Brain pericyte (primary cell): Measurements from ENCODE around the gene RAB3C.

Experiments
- DNase-seq: peaks from one replicate; pipeline ENCODE4 v3.0.0-alpha.2; 2012; ENCODE audit warnings: low read depth, low spot score

The RAB3C gene

DNA sequence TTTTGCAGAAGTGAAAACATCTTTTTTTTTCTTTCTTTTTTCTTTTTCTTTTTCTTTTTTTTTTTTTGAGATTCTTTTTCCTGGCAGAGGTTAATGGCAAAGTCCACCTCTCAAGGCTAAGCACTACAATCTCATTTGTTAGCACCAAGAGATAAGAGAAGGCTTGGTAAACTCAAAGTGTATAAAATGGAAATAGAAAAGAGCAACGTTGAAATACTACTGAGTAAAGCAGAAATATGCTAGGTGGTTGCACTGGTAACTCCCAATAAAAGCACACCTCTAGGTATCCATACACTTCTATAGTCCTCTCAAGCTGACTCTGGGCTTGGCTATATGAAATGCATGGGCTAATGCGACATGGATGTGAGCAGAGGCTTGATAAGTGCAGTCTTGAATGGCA lies 188.9 kb downstream of the RAB3C start:
- DNase-seq = no peak

GRCh38 chr5:58773744-58774441 lies 191.0 kb downstream of the RAB3C start:
- no peak for DNase-seq

- DNase-seq = no peak
Measured at GRCh38 chr5:58774937-58775336, 192.1 kb downstream of the RAB3C start.

GRCh38 chr5:58775701-58776262 lies 192.9 kb downstream of the RAB3C start:
- DNase-seq = no peak

GRCh38 chr5:58776559-58776958 lies 193.7 kb downstream of the RAB3C start:
- DNase-seq = no peak

DNA sequence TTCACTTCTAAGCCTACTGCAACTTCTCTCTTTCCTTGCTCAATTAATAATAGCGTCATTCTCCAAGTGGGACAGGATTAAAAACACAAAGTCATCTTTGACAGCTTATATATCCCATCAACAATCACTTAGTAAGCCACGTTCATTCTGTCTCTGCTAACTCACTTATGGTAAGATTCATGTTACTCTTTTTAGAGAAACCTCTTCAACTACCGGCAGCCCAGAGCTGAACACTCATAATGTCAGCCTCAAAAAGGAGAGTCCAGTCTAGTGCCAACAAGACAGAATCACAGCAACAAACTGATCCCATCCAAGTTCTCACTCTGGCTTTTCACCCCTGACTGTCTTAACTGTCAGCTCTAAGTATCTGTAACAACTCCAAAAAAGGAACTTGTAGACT lies 196.0 kb downstream of the RAB3C start:
- no peak for DNase-seq

DNA sequence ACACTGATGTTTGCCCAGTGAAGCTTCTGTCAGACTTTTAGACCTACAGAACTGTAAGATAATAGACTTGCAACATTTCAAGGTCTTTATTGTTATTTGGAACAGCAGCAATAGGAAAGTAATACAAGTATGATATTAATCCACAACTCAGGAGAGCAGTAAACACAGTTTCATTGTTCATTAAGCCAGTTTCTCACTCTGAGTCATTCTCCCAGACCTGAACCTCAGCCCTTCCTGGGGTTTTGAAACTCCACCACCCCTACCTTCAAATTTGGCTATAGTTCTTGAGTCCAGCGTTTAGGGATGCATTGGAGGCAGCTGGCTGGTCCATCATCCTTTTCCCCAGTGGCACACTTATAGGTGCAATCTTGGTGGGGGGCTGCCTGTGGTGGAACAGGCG lies 203.2 kb downstream of the RAB3C start:
- DNase-seq = no peak

DNA sequence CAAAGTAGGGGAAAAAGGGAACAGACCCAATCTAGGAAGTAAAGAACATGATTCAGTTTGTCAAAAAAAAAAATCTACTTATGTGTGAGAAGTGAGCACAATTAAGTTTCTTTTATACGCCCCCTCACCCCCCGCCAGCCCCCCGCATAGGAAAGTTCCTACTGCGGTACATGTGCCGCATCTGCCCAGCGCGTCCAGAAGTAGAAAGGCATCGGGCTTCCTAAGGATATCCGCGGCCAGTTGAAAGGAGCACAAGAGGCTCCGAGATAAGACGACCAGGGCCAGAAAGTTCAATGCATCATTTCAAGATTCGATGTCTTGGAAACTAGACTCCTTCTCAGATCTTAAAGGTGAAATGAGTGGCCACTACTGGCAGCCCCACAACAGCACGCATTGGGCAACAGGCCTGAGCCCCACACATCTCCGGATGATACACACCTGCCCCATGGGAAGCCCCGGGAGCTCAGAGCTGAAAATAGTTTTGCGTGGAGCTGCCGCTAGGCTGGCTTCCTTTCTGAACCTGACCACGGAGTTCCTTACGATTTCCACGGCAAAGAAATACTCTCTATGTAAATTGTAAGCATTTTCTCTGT lies 203.9 kb downstream of the RAB3C start:
- no peak for DNase-seq

GRCh38 chr5:58787987-58788386 lies 205.1 kb downstream of the RAB3C start:
- no peak for DNase-seq

DNA sequence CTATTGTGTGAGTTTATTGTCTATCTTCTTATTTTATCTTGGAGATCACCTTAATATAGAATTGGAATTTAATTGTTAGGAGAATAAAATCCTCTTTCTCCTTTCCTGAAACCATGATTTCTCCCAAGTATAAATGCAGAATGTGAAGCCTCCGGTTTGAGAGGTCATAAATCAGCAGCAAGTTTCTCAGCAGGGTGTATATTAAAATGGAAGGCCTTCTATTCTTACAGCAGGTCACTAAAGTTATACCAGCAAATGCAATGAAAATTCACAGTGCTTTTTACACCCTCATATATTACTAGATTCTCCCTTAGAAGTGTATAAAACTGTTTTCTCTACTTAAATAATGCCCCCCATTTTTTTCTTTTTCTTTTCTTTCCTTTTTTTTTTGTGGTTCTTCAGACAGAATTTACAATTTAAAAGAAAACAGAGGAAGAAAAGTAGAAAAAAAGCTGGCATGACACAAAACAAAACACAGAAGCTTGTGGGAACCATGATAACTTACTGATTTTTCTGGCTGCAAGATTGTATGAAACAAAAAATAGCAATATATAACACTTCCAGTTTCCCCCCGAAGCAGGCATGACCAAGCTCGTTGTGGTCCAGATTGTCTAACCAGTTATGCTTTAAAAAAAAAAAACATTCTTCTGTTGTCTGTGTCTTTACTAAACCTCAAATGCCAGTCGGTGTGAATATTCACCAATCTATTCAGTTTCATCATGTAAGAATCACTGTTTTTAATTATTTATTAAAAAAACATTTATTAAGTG lies 211.2 kb downstream of the RAB3C start:
- no peak for DNase-seq

DNA sequence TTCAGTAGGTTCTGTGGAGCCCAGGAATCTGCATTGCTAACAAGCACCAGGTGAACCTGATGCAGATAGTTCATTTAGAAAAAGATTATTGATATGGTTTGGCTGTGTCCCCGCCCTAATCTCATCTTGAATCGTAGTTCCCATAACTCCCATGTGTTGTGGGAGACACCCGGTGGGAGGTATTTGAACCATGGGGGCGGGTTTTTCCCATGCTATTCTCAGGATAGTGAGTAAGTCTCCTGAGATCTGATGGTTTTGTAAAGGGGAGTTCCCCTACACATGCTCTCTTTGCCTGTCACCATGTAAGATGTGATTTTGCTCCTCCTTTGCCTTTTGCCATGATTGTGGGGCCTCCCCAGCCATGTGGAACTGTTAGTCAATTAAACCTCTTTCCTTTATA lies 212.0 kb downstream of the RAB3C start:
- DNase-seq = no peak

- DNase-seq = no peak
Measured at GRCh38 chr5:58795327-58795726, 212.5 kb downstream of the RAB3C start.

- no peak for DNase-seq
Measured at GRCh38 chr5:58797021-58797420, 214.1 kb downstream of the RAB3C start.

- DNase-seq = no peak
Measured at GRCh38 chr5:58800356-58800755, 217.5 kb downstream of the RAB3C start.

GRCh38 chr5:58800861-58801540 lies 218.1 kb downstream of the RAB3C start:
- no peak for DNase-seq

DNA sequence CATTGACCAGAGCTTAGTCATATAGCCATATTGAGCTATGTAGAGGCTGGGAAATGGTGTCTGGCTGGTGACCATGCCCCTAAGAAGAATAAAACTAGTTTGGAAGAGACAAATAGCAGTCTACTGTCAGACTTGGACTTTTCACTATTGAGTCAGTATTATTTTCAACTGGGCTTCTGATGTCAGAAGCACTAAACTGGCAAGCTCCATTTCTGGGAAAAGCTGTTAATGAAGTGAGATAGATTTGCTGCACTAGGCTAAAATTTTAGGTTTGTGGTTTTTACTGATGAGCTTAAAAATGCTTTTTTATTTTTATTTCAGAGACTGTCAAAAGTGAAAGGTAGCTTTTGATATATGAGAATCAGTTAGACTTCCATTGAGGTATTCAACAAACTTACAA lies 220.2 kb downstream of the RAB3C start:
- no peak for DNase-seq

GRCh38 chr5:58804291-58804690 lies 221.4 kb downstream of the RAB3C start:
- DNase-seq = no peak

DNA sequence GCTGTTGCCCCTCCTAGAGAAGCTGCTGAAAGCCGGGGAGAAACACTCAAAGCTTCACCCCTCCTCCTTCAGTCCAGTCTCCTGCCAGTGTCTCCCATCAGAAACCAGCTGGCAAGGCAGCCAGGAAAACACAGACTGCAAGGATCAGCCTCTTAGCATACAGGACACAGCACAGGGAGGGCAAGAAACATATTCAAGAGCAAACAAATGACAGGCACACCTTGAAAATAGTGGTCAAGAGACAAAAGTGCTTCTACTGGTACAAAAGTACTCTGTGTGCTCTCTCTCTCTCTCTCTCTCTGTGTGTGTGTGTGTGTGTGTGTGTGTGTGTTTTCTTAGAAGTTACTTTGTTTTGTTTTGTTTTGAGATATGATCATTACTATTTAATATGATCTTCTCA lies 227.2 kb downstream of the RAB3C start:
- DNase-seq = no peak

- no peak for DNase-seq
Measured at GRCh38 chr5:58813855-58814254, 231.0 kb downstream of the RAB3C start.

- DNase-seq = no peak
Measured at GRCh38 chr5:58816181-58816731, 233.4 kb downstream of the RAB3C start.

GRCh38 chr5:58818465-58818864 lies 235.6 kb downstream of the RAB3C start:
- no peak for DNase-seq

DNA sequence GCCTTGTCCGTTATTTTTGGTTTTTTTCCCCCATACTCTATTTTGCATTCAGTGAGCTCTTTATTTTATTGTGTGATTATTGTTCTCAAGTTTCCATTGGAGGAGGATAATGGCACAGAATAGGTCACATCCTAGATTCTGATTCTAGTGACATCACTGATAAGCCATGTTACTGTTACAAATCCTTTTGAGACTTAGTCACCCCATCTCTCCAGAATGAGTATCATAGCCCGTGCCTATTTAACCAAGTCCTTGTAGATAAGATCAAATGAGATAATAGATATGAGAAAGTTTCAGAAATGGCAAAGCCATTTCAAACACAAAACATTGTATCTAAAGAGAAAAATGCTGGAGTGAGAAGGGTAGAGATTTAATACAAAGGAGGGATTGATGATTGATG lies 242.6 kb downstream of the RAB3C start:
- DNase-seq = no peak
